ENCODE results near the gene ATAD3C.
"Not testable (repeated sequence)": the region's sequence is repeated elsewhere in the genome, so short reads cannot be mapped to it uniquely, and the experiment has no call there.

ATAD3C gene

DNA sequence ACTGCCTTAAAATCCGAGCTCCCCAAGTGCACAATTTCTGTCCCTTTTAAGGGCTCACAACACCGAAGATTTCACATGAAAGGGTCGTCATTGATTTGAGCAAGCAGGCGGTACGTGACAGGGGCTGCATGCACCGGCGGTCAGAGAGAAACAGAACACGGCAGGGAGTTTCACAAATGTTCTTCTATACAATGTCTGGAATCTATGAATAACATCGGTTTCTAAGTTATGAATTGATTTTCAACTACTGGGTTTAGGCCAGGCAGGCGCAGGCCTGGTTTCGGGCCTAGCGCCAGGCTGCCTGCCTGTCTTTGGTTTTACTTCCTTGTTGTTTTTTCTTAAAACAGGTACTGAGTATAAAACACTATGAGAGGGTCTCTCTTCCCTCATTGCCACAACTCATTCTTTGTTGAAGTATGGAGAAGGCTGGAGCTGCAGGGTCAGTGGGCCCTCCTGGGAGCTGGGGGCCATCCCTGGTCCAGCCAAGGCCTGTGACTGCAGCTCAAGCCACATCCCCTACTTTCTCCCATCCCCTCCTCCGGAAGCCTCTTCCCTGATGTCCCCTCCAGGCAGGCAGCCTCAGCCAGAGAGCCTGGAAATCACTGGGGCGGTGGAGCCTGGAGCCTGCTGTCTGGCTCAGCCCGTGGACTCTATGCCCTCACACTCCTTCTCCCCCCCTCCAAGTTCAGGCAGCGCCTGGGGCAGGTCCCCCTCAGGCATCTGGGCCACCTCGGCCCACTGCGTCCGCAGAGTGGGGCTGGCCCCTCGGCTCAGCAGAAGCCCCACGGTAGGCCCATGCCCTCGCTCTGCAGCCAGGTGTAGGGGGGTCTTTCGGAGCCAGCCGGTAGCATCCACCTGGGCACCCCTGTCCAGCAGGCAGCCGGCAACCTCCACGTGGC, 30.8 kb upstream of the ATAD3C start:
- DNase-seq = no peak

DNA sequence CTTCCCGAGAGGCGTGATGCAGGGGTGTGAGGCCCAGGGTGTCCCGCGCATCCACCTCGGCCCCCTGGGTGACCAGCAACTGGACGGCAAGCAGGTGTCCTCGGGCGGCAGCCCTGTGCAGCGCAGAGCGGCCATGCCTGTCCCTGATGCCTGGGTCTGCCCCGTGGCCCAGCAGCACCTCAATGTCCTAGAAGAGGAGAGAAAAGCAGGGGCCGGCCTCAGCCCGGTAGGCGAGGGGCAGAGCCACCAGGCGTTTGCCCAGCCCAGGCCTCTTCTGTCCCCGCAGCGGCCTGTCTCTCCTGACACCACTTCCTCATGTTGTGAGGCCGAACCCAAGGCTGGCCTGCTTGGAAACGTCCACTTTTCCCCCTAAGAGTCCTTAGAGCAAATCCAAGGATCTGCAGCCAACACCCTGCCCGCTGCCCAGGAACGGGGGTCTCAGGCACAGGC, 30.1 kb upstream of the ATAD3C start:
- DNase-seq = no peak

DNA sequence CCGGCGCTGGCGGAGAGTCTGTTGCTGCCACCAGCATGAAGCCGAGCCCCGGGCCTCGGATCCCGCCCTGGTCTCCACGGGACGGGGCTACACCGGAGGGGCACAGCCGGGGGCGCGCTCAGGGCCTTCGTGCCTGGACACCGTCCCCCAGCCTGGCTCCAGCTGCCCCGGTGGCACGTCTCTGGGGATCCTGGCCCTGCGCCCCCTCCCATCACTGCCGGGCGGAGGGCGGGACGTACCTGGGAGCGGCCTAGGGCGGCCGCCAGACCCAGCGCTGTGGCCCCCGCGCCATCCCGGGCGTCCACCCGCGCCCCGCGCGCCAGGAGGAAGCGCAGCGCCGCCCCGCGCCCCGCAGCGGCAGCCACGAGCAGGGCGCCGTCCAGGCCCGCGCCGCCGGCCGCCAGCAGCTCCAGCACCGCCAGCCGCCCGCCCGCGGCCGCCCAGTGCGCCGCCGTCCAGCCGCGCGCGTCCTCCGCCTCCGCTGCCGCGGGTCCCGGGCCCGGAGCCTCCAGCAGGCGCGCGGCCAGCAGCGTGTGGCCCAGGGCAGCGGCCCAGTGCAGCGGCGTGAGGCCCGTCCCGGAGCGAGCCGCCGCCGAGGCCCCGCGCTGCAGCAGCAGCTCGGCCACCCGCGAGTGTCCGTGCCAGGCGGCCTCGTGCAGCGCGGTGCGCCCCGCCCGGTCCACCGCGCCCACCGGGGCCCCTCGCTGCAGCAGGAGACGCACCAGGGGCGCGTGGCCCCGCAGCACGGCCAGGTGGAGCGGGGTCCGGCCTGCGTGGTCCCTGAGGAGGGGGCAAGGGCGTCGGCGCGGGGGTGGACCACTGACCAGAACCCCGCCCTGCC, 29.5 kb upstream of the ATAD3C start:
- peak in 4 of 51 donors; percentile 21 to 60 (median 42) for DNase-seq

DNA sequence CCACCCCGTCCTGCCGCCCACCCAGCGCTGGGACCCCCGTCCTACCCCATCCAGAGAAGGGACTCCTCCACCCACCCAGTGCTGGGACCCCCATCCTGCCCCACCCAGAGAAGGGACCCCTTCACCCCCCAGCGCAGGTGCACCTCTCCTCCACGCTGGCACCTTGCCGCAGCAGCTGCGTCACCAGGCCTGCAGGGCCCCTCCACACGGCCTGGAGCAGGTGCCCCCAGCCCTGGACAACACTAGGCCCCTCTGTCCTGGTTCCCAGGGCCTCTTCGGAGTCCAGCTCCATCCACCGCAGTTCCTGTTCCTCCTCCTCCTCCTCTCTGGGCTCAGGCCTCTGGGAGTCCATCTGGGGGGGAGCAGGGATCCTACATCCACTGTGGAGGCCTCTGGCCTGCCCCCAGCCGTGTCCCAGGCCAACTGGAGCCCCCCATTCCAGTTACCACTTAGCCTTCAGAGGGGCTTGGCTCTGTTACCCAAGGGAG, 28.8 kb upstream of the ATAD3C start:
- peak in 2 of 51 donors; percentile 35 to 55 for DNase-seq

DNA sequence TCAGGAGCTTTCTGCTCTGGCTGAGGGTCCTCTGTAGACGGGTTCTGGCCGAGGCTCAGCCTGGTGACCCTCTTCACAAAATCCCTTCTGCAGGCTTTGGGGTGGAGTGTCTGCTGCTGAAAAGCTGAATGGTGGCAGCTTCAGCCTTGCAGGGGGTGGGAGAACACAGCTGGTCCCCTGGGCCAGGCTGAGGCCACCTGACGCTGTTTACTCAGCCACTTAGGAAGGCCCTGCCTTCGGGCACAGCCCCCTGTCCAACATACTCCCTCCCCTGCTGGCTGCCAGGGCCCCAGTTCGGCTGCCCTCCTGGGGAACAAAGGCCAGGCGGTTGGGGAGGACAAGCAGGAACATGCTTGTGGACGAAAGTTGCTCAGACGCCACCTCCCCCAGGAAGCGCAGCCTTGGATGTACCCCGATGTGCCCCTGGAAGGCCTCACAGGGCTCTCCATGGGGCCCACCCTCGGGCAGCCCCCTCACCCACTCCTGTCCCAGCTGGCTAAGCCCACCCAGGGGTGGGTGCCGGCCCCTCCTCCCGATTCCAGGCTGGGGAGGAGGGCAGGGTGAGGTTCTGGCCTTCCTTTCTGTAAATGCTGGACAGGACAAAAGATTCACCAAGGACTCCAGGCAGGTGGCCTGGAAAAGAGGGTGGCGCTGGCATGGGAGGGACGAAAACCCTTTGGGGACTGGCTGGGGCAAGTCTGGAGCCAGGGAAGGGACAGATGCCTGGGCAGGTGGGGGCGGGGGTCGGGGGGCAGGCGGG, 28.2 kb upstream of the ATAD3C start, which contains the start of gene ANKRD65:
Gene ANKRD65, minus strand, starts transcription at position 130 of the 760 bp plus-strand sequence. CDS start 271 bp downstream, outside the sequence.
- DNase-seq = peak in 21 of 51 donors; percentile 23 to 65 (median 47)

GRCh38 chr1:1421907-1422464, 27.5 kb upstream of the ATAD3C start:
- no peak for DNase-seq

GRCh38 chr1:1422465-1423244, 26.8 kb upstream of the ATAD3C start:
- peak in 1 of 51 donors; percentile 20 for DNase-seq

DNA sequence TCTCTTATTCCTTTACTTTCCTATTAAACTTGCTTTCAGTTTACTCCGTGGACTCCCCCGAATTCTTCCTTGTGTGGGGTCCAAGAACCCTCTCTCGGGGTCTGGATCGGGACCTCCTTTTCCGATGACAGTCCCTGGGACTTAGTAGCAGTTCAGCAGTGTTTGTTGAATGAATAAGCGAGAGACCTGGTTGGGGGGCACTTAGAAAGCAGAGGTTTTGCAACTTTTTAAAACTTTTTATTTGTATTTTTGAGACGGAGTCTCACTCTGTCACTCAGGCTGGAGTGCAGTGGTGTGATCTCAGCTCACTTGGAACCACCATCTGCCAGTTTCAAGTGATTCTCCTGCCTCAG, 26.3 kb upstream of the ATAD3C start:
- DNase-seq = no peak

- no peak for DNase-seq
Observed at GRCh38 chr1:1424707-1425106, 24.8 kb upstream of the ATAD3C start.

DNA sequence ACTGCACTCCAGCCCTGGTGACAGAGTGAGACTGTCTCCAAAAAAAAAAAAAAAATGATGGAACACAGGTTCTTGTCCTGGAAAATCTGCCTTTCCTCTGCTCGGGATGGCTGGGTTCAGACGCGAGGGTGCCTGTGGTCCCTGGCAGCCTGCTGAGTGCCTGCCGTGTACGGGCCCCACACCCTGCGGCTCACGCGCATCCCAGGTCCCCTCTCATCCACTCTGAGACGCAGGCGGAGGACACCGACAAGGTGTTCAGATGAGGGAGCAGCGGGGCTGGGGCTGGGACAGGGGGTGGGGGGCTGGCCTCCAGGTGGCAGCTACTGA, 24.1 kb upstream of the ATAD3C start:
- no peak for DNase-seq

- DNase-seq = peak in 37 of 51 donors; percentile 30 to 87 (median 73)
Observed at GRCh38 chr1:1425753-1426495, 23.6 kb upstream of the ATAD3C start.

GRCh38 chr1:1426496-1427105, 22.9 kb upstream of the ATAD3C start:
- DNase-seq = peak in 34 of 51 donors; percentile 26 to 89 (median 58)

GRCh38 chr1:1427106-1427819, 22.2 kb upstream of the ATAD3C start:
- peak in 23 of 51 donors; percentile 32 to 79 (median 60) for DNase-seq

GRCh38 chr1:1427820-1428148, 21.7 kb upstream of the ATAD3C start:
- DNase-seq = peak in 3 of 51 donors; percentile 40 to 54 (median 53)

GRCh38 chr1:1428174-1428573, 21.3 kb upstream of the ATAD3C start:
- DNase-seq = peak in 2 of 51 donors; percentile 40 to 53

DNA sequence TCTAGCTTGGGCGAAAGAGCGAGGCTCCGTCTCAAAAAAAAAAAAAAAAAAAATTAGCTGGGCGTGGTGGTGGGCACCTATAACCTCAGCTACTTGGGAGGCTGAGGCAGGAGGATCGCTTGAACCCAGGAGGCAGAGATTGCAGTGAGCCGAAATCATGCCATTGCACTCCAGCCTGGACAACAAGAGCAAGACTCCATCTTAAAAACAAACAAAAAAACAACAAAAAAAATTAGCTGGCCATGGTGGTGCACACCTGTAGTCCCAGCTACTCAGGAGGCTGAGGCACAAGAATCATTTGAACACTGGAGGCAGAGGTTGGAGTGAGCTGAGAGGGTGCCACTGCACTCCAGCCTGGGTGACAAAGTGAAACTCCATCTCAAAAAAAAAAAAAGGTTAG, 20.5 kb upstream of the ATAD3C start:
- DNase-seq = not testable (repeated sequence)

DNA sequence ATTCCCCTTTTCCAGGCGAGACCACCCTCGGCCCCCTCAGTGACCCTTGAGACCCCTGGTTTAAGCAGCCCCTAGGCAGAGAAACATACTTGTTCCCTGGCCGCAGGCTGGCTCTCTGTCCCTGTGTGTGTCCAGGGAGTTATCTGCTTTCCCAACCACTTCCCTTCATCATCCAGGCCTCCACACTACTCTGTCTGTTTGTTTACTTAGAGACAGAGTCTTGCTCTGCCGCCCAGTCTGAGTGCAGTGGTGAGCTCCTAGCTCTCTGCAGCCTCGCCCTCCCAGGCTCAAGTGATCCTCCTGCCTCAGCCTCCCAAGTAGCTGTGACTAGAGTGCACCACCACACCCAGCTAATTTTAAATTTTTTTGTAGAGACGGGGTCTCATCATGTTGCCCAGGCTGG, 19.8 kb upstream of the ATAD3C start:
- no peak for DNase-seq

Measured in hypothalamus (tissue), 51 donors.